B cell (primary cell): Measurements from ENCODE around the gene MAP7D1. TPM values are rescaled to one million over a fixed set of nuclear protein-coding genes. Genes with fewer than 3 reads are reported as not detected.

Experiments
- ATAC-seq: fragments of 200-7000 bp; cut with Tn5 transposase; one replicate; pipeline ENCODE4 v1.10.0; 2021; ENCODE audit warnings: low read depth, mild to moderate bottlenecking, moderate number of reproducible peaks, moderate library complexity
- CTCF ChIA-PET: fragments of 350-600 bp; sonication (Branson Sonifier 250); formaldehyde crosslinking; loops from one replicate; lab custom pipeline; 2021; ENCODE audit warnings: antibody characterized with exemption, inconsistent platforms; lab: Charles Lee
- POLR2A ChIA-PET: fragments of 350-600 bp; sonication (Branson Sonifier 250); formaldehyde crosslinking; loops from one replicate; lab custom pipeline; 2021; ENCODE audit warnings: antibody characterized with exemption; lab: Charles Lee
- DNase-seq: peaks from one replicate; pipeline ENCODE4 v3.0.0; 2013
- H2AFZ ChIP-seq: 2 replicates; pipeline ENCODE4 v1.6.1; 2012; ENCODE audit warnings: mild to moderate bottlenecking, low read depth, low read length; ENCODE audit not compliant: insufficient read depth, poor library complexity, severe bottlenecking
- H3K27ac ChIP-seq, 2 donors: 1 replicate in 1 of 2; 2 replicates in 1 of 2; pipeline ENCODE4 v1.5.1; 2012 to 2013; ENCODE audit warnings: low read length in 2 of 2, mild to moderate bottlenecking in 2 of 2, moderate library complexity in 1 of 2
- H3K27me3 ChIP-seq, 4 experiments: fragments of 200-600 bp in 1 of 4; sonication (generic) in 1 of 4; replicated peaks in 1 of 4; 1 replicate in 2 of 4; 2 replicates in 2 of 4; pipeline versions ENCODE4 v1.6.1 to v1.7.0; 2013 to 2016; ENCODE audit warnings: low read length in 3 of 4, mild to moderate bottlenecking in 2 of 4, mixed read lengths in 1 of 4, moderate library complexity in 1 of 4; ENCODE audit not compliant: insufficient read depth in 4 of 4, control insufficient read depth in 3 of 4; ENCODE audit errors: control extremely low read depth in 1 of 4
- H3K36me3 ChIP-seq, 2 experiments: replicated peaks in 1 of 2; 1 replicate in 1 of 2; 2 replicates in 1 of 2; pipeline versions ENCODE4 v1.6.1 to v1.7.1; 2013; ENCODE audit warnings: low read length in 1 of 2; ENCODE audit not compliant: insufficient read depth in 2 of 2, control insufficient read depth in 1 of 2; ENCODE audit errors: control extremely low read depth in 1 of 2, extremely low read depth in 1 of 2
- H3K4me1 ChIP-seq, 2 donors: fragments of 200-600 bp in 1 of 2; sonication (generic) in 1 of 2; 1 replicate in 1 of 2; 2 replicates in 1 of 2; pipeline versions ENCODE4 v1.5.1 to v1.6.1; 2013 to 2017; ENCODE audit warnings: low read length in 2 of 2; ENCODE audit not compliant: control insufficient read depth in 2 of 2, insufficient read depth in 2 of 2
- H3K4me2 ChIP-seq: replicated peaks from 2 replicates; pipeline ENCODE3; 2012; ENCODE audit warnings: mild to moderate bottlenecking, low read depth, low read length; ENCODE audit not compliant: poor library complexity, severe bottlenecking
- H3K4me3 ChIP-seq, 5 experiments: fragments of 200-600 bp in 1 of 5; sonication (generic) in 1 of 5; 1 replicate in 3 of 5; 2 replicates in 2 of 5; pipeline versions ENCODE4 v1.5.1 to v1.7.0; 2011 to 2016; ENCODE audit warnings: low read length in 4 of 5, mild to moderate bottlenecking in 4 of 5, low read depth in 2 of 5, control low read depth in 1 of 5, moderate library complexity in 1 of 5; ENCODE audit not compliant: insufficient read depth in 1 of 5; ENCODE audit errors: control extremely low read depth in 1 of 5, extremely low read depth in 1 of 5
- H3K79me2 ChIP-seq: fragments of 200-600 bp; sonication (generic); one replicate; pipeline ENCODE4 v1.6.0; 2016; ENCODE audit warnings: low read length; ENCODE audit not compliant: control insufficient read depth, insufficient read depth
- H3K9ac ChIP-seq: fragments of 200-600 bp; sonication (generic); 2 replicates; pipeline ENCODE4 v1.6.1; 2017; ENCODE audit warnings: mild to moderate bottlenecking, low read length, moderate library complexity
- H3K9me3 ChIP-seq, 3 donors: one replicate each; pipeline versions ENCODE4 v1.6.1 to v1.7.1; 2013; ENCODE audit warnings: low read length in 2 of 3; ENCODE audit not compliant: control insufficient read depth in 2 of 3, insufficient read depth in 1 of 3; ENCODE audit errors: control extremely low read depth in 1 of 3
- H4K20me1 ChIP-seq: 2 replicates; pipeline ENCODE4 v1.6.0; 2012; ENCODE audit warnings: mild to moderate bottlenecking, low read length; ENCODE audit not compliant: insufficient read depth, control insufficient read depth, poor library complexity, severe bottlenecking
- H3K27ac Mint-ChIP-seq: one replicate; pipeline ENCODE4 v1.8.0; 2021; ENCODE audit warnings: mixed read lengths
- H3K27me3 Mint-ChIP-seq: one replicate; pipeline ENCODE4 v1.8.0; 2021; ENCODE audit warnings: mixed read lengths
- H3K4me1 Mint-ChIP-seq: one replicate; pipeline ENCODE4 v1.8.0; 2021; ENCODE audit warnings: mixed read lengths
- H3K4me3 Mint-ChIP-seq: one replicate; pipeline ENCODE4 v1.8.0; 2021; ENCODE audit warnings: mixed read lengths
- H3K9me3 Mint-ChIP-seq: one replicate; pipeline ENCODE4 v1.8.0; 2022; ENCODE audit warnings: mixed read lengths; ENCODE audit not compliant: insufficient read depth
- EZH2 ChIP-seq: IDR thresholded peaks from 2 replicates; pipeline ENCODE4 v1.6.1; 2012; ENCODE audit warnings: borderline replicate concordance, low read depth, mild to moderate bottlenecking, moderate library complexity, low read length; ENCODE audit not compliant: insufficient read depth, poor library complexity, severe bottlenecking
- WGBS: methylation state at CpG from one replicate; pipeline ENCODE4 v1.1.5; 2013; ENCODE audit warnings: missing lambda C conversion rate; ENCODE audit not compliant: insufficient coverage; 5-methylcytosine and 5-hydroxymethylcytosine counted together
- intact Hi-C: fragments of 100-400 bp; cut with micrococcal nuclease; formaldehyde crosslinking; loops from one replicate; pipeline ENCODE4 v1.10.0; 2022
- polyA plus RNA-seq: library from polyadenylated mRNA; depleted of rRNA; stranded (reverse); fragments of >200 nt; gene quantifications from 2 replicates; pipeline ENCODE4 v1.2.3, GENCODE V29; 2012
- total RNA-seq, 2 donors: library from RNA; stranded (reverse); fragments of 120-200 nt in 1 of 2; gene quantifications; 1 replicate in 1 of 2; 2 replicates in 1 of 2; pipeline versions ENCODE4 v1.2.3 to v1.2.4, GENCODE V29; 2013 to 2022
- TF ChIP-seq, protein P1 (sequence below): fragments of 200-600 bp; IDR thresholded peaks from one replicate; pipeline ENCODE4 v1.8.0; 2022; ENCODE audit warnings: antibody characterized with exemption, mild to moderate bottlenecking

The MAP7D1 gene
- total and polyA plus RNA-seq, 2 donors (not counting 1 experiment from before 2014, with no cell fraction given), result 44.2 to 65.2 TPM

DNA sequence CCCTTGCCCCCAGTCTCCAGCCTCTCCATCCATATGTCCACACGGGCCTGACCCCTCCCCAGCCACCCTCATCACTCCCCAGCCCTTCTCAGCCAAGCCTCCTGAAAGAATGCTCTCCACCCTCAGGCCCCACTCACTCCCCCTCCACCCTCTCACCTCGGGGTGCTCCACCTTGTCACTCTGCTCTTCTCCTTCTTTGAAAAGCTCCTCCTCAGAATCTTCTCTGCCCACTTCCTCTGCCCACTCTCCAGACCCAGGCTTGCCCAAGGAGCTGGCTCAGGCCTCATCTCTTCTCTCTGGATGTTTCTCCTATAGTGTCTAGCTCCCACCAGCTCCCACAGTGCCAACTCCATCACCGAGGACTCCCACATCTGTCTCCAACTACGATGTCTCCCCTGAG is 44.8 kb upstream of the MAP7D1 start:
- CTCF ChIA-PET, result interaction anchor here (1.0 kb wide), 1 partner anchor 38 kb away, joined by 3 read pairs; the partner anchor contains the start of gene TRAPPC3
- Mint-ChIP-seq H3K4me1 (peaks cover 2% of the 10 kb centered on the region), H3K4me3 (no peak overlapping the region), H3K27ac (no peak overlapping the region), H3K27me3 (no peaks in the 10 kb centered on the region), H3K9me3 (no peaks in the 10 kb centered on the region)
- H3K4me1 ChIP-seq, result no peaks in the 10 kb centered on the region
- H4K20me1 ChIP-seq, result no peaks in the 10 kb centered on the region
- H3K4me2 ChIP-seq, result no peak overlapping the region
- no peak overlapping the region for H3K4me3 ChIP-seq
- 78% methylated on average over 3 of the region's 4 CpGs for WGBS
- no peaks in the 10 kb centered on the region for H3K36me3 ChIP-seq
- H3K9me3 ChIP-seq, result no peaks in the 10 kb centered on the region
- intact Hi-C loops, result no loop called here
- POLR2A ChIA-PET, result no interaction called here
- ATAC-seq (no peak), DNase-seq (no peak)
- H2AFZ ChIP-seq, result no peak overlapping the region
- TF ChIP-seq, protein P1, sequence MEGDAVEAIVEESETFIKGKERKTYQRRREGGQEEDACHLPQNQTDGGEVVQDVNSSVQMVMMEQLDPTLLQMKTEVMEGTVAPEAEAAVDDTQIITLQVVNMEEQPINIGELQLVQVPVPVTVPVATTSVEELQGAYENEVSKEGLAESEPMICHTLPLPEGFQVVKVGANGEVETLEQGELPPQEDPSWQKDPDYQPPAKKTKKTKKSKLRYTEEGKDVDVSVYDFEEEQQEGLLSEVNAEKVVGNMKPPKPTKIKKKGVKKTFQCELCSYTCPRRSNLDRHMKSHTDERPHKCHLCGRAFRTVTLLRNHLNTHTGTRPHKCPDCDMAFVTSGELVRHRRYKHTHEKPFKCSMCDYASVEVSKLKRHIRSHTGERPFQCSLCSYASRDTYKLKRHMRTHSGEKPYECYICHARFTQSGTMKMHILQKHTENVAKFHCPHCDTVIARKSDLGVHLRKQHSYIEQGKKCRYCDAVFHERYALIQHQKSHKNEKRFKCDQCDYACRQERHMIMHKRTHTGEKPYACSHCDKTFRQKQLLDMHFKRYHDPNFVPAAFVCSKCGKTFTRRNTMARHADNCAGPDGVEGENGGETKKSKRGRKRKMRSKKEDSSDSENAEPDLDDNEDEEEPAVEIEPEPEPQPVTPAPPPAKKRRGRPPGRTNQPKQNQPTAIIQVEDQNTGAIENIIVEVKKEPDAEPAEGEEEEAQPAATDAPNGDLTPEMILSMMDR, result no peak
- no peaks in the 10 kb centered on the region for H3K27me3 ChIP-seq
- H3K27ac ChIP-seq, result no peak overlapping the region
- no peak overlapping the region for H3K9ac ChIP-seq
- H3K79me2 ChIP-seq, result no peaks in the 10 kb centered on the region

DNA sequence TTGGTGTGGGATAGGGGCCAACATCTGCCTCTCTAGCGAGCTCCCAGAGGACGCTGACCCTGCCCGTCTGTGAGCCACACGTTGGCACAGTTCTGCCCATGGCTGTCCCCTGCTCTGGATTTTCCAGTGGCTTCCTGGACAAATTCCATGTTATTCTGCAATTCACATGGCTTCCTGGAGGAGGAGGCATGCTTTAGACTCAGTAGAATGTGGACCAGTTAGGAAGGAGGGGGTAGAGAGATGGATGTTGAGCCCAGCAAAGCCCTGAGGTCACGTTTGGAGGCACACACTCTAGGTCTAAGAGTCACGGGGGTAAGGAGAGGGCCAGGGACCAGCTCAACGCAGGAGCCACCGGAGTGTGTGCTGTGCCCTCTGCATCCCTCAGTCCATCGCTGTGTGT is 43.1 kb upstream of the MAP7D1 start:
- ChIA-PET POLR2A (no interaction called here), CTCF (interaction anchor here (1.1 kb wide), 1 partner anchor 20 kb away, joined by 4 read pairs; no protein-coding TSS in a partner anchor)
- no peak overlapping the region for H3K27ac Mint-ChIP-seq
- TF ChIP-seq EZH2, result no peak
- TF ChIP-seq, protein P1, result no peak
- no peaks in the 10 kb centered on the region for H3K27me3 Mint-ChIP-seq
- Histone ChIP-seq H3K27me3 (peaks cover 0 to under 1% (median 0%) of the 10 kb centered on the region in 4 experiments), H3K4me3 (no peak overlapping the region), H4K20me1 (no peaks in the 10 kb centered on the region), H3K36me3 (no peaks in the 10 kb centered on the region), H3K4me2 (no peak overlapping the region), H3K4me1 (no peaks in the 10 kb centered on the region), H3K27ac (no peak overlapping the region), H3K9me3 (no peaks in the 10 kb centered on the region), H2AFZ (no peak overlapping the region), H3K9ac (no peak overlapping the region), H3K79me2 (no peaks in the 10 kb centered on the region)
- DNase-seq, result no peak
- peaks cover 2% of the 10 kb centered on the region for H3K4me1 Mint-ChIP-seq
- intact Hi-C loops, result no loop called here
- no peak for ATAC-seq
- H3K4me3 Mint-ChIP-seq, result no peak overlapping the region
- WGBS, result 93% methylated on average over 9 of the region's 9 CpGs
- H3K9me3 Mint-ChIP-seq, result no peaks in the 10 kb centered on the region
